ENCODE data around the gene SAMD4B. TPM values are rescaled to one million over a fixed set of nuclear protein-coding genes. Genes with fewer than 3 reads are reported as not detected.

SAMD4B gene
- total and polyA plus RNA-seq, 9 of the 15 experiments (the other 6 are each of a cell fraction or from before 2014, with no cell fraction given): 3.4 to 90.5 (median 38.0) TPM

DNA sequence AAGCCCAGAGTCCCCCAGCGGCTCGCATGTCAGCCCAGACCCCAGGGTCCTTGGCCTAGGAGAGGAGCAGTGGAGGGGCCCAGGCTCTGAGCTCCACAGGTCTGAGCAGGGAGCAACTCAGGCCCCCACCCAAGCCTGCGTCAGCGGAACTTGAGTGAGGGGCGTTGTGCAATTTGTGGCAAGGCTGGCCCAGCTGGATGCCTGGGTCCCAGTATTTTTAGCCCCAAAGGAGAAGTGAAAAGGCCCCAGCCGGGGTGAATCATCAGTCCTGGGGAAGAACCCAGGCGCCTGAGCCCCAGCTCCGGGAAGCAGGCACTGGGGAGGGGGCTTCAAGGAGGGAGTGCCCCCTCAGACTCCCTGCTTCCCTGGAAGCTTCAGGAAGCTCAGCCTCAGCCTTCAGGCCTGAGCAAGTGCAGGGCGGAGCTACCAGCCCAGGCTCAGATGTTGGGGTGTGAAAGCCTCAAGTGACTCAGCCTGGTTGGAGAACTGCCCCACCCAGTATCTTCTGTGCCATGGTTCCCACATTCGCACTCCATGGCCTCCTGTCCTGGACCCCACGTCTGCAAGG, 56.2 kb downstream of the SAMD4B start (continued):
- TF ChIP-seq ZBTB7A (IDR thresholded peaks at IDR 0.05; ENCODE audit: borderline replicate concordance, control insufficient read depth, low read depth, low read length): peak; percentile 64; the same call in 1 of the 2 replicates
- TF ChIP-seq, protein P1, sequence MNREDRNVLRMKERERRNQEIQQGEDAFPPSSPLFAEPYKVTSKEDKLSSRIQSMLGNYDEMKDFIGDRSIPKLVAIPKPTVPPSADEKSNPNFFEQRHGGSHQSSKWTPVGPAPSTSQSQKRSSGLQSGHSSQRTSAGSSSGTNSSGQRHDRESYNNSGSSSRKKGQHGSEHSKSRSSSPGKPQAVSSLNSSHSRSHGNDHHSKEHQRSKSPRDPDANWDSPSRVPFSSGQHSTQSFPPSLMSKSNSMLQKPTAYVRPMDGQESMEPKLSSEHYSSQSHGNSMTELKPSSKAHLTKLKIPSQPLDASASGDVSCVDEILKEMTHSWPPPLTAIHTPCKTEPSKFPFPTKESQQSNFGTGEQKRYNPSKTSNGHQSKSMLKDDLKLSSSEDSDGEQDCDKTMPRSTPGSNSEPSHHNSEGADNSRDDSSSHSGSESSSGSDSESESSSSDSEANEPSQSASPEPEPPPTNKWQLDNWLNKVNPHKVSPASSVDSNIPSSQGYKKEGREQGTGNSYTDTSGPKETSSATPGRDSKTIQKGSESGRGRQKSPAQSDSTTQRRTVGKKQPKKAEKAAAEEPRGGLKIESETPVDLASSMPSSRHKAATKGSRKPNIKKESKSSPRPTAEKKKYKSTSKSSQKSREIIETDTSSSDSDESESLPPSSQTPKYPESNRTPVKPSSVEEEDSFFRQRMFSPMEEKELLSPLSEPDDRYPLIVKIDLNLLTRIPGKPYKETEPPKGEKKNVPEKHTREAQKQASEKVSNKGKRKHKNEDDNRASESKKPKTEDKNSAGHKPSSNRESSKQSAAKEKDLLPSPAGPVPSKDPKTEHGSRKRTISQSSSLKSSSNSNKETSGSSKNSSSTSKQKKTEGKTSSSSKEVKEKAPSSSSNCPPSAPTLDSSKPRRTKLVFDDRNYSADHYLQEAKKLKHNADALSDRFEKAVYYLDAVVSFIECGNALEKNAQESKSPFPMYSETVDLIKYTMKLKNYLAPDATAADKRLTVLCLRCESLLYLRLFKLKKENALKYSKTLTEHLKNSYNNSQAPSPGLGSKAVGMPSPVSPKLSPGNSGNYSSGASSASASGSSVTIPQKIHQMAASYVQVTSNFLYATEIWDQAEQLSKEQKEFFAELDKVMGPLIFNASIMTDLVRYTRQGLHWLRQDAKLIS (CRISPR knock-in tag; IDR thresholded peaks at IDR 0.05): no peak
- TF ChIP-seq CEBPB (tag; IDR thresholded peaks at IDR 0.05): peak; percentile 48
- TF ChIP-seq, protein P2, sequence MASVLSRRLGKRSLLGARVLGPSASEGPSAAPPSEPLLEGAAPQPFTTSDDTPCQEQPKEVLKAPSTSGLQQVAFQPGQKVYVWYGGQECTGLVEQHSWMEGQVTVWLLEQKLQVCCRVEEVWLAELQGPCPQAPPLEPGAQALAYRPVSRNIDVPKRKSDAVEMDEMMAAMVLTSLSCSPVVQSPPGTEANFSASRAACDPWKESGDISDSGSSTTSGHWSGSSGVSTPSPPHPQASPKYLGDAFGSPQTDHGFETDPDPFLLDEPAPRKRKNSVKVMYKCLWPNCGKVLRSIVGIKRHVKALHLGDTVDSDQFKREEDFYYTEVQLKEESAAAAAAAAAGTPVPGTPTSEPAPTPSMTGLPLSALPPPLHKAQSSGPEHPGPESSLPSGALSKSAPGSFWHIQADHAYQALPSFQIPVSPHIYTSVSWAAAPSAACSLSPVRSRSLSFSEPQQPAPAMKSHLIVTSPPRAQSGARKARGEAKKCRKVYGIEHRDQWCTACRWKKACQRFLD (CRISPR knock-in tag; IDR thresholded peaks at IDR 0.05): no peak
- no peak for TF ChIP-seq ZNF354B (CRISPR knock-in tag; IDR thresholded peaks at IDR 0.05)
- peak; percentile 27; the same call in 1 of the 2 replicates for TF ChIP-seq NFE2 (IDR thresholded peaks at IDR 0.05; ENCODE audit: low read depth)
- TF ChIP-seq JUND (IDR thresholded peaks at IDR 0.05; ENCODE audit: borderline replicate concordance, low read depth, low read length): peak; percentile 58; the same call in 1 of the 2 replicates
- TF ChIP-seq JUND (tag; IDR thresholded peaks at IDR 0.05; ENCODE audit: borderline replicate concordance, low read depth, low read length): no peak; the same call in 2 of the 3 replicates
- 0 out of 2 replicates have a peak, but pooled peaks have one; percentile 32 for TF ChIP-seq POLR2G (IDR thresholded peaks at IDR 0.05; ENCODE audit: low read depth, low read length)
- TF ChIP-seq, protein P3, sequence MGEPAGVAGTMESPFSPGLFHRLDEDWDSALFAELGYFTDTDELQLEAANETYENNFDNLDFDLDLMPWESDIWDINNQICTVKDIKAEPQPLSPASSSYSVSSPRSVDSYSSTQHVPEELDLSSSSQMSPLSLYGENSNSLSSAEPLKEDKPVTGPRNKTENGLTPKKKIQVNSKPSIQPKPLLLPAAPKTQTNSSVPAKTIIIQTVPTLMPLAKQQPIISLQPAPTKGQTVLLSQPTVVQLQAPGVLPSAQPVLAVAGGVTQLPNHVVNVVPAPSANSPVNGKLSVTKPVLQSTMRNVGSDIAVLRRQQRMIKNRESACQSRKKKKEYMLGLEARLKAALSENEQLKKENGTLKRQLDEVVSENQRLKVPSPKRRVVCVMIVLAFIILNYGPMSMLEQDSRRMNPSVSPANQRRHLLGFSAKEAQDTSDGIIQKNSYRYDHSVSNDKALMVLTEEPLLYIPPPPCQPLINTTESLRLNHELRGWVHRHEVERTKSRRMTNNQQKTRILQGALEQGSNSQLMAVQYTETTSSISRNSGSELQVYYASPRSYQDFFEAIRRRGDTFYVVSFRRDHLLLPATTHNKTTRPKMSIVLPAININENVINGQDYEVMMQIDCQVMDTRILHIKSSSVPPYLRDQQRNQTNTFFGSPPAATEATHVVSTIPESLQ (CRISPR knock-in tag; IDR thresholded peaks at IDR 0.05): 0 out of 2 replicates have a peak, but pooled peaks have one; percentile 62
- TF ChIP-seq, protein P4, sequence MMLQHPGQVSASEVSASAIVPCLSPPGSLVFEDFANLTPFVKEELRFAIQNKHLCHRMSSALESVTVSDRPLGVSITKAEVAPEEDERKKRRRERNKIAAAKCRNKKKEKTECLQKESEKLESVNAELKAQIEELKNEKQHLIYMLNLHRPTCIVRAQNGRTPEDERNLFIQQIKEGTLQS (IDR thresholded peaks at IDR 0.05): 0 out of 2 replicates have a peak, but pooled peaks have one; percentile 15
- TF ChIP-seq, protein P4 (CRISPR knock-in tag; conservative IDR thresholded peaks at IDR 0.05): no peak

Measured in K562 (cell line).